ENCODE measurements around the gene UNC119.
A peak's percentile ranks its signal among the peaks of the same experiment; 100 is the strongest.

Gene UNC119

DNA sequence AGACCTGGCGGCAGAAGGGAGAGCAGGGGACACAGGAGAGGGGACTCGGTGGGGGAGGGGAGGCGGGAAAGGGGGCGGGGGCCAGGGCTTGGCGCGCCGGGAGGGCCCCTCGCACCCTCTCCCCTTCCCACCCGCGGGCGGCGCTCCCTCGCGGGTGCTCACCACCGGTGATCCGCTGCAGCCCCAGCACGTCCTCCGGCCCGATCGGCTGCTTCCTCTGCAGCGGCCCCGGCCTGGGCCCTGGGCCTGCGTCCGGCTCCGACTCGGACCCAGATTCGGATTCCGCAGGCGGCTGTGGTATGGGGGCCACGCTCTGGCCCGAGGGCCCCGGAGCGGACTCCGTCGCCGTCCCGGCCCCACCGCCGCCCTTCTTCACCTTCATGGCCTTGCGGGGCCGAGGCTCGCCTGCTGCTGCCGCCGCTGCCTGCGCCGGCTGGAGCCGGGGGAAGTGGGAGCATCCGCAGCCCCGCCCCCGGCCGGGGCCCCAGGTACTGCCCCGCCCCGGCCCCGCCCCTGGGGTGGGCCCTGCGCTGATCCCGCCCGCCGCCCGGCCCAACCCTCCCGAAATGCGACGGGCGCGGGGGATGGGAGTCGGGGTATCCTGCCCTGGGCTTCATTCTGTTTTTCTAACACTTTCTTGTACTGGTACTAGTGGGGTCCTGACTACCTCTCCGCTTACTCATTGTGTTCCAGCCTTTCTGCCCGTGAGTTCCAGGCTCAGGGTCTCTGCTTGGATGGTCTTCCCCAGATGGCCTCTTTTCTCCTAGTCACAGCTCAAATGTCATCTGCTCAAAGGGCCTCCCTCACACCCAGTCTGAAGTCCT lies at the start of gene UNC119:
TSS of gene UNC119 (minus strand) at position 449 of the 824 bp plus-strand sequence. CDS start at position 382, 67 bp downstream.
- no peak for DNase-seq (ENCODE audit: extremely low read depth, low read depth)
- H3K4me3 ChIP-seq (replicated peaks; ENCODE audit: low read depth, low read length): peak within 1 kb of the TSS; percentile 63
- TF ChIP-seq, protein P1, sequence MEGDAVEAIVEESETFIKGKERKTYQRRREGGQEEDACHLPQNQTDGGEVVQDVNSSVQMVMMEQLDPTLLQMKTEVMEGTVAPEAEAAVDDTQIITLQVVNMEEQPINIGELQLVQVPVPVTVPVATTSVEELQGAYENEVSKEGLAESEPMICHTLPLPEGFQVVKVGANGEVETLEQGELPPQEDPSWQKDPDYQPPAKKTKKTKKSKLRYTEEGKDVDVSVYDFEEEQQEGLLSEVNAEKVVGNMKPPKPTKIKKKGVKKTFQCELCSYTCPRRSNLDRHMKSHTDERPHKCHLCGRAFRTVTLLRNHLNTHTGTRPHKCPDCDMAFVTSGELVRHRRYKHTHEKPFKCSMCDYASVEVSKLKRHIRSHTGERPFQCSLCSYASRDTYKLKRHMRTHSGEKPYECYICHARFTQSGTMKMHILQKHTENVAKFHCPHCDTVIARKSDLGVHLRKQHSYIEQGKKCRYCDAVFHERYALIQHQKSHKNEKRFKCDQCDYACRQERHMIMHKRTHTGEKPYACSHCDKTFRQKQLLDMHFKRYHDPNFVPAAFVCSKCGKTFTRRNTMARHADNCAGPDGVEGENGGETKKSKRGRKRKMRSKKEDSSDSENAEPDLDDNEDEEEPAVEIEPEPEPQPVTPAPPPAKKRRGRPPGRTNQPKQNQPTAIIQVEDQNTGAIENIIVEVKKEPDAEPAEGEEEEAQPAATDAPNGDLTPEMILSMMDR (IDR thresholded peaks at IDR 0.05; ENCODE audit: low read depth, low read length, missing control alignments): no peak

DNA sequence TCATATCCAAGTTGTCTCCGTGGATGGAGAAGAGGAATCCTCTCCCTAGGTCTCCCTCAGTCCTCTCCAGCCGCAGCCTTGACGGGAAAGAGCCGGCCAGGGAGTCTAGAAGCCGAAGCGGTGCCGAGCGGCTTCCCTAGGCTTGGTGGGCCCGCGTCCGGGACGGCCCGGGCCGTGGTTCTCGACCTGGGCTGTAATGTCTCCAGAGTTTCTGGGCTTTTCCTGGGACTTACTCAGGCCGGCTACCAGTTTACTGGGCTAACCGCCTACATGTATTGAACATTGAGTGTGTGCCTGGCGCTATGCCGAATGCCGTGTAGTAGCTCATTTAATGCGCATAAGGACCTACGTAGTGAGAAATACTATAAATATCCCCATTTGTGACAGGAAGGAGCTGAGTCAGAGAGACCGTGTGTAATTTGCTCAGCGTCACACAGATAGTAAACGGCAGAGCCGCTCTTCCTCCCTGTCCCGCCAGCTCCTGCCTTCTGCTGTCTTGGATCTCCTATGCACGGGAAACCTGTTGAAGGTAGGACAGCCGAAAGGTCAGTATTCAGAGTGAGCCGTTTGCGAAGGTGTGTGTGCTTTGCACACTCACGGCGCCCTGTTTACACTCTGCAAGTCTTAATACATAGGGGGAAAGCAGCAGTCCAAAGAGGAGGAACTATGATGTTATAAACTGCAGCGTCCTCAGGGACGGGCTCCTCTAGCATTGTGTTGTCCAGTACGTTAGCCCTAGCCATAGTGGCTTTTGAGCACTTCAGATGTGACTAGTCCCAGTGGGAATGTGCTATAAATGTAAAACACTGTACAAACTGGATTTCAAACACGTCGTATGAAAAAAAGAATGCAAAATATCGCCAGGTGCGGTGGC lies 47.1 kb upstream of the UNC119 start:
- peak overlapping the region; percentile 64 for H3K4me3 ChIP-seq (replicated peaks; ENCODE audit: low read depth, low read length)
- peak; percentile 84 for DNase-seq (ENCODE audit: extremely low read depth, low read depth)
- TF ChIP-seq, protein P1 (IDR thresholded peaks at IDR 0.05; ENCODE audit: low read depth, low read length, missing control alignments): no peak

DNA sequence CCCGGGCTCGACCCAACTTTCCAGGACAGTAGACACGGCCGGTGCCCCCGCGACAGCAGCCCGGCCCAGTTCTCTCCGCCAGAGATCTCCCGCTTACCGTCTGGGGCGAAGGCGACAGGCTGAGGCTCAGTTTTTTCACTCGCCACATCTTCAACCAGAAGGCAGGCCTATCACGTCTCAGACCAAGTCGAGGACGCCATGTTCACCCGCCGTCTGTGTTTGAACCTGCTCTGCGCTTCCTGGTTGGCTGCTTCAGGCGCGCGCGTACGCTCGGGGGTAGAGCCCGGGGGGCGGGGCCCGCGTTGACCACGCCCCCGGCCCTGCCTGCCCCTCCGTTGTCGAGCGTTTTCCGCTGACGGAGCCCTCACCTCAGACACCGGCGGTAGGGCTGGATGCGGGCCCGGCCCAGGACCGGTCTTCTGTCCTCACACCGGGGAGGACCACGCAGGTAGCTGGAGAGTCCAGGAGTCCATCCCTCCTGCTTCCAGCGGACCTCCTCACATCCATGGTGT lies 46.4 kb upstream of the UNC119 start, which contains the start of gene SPAG5:
TSS of gene SPAG5 (minus strand) at position 227 of the 512 bp plus-strand sequence. CDS start at position 148, 79 bp downstream.
- TF ChIP-seq, protein P1 (IDR thresholded peaks at IDR 0.05; ENCODE audit: low read depth, low read length, missing control alignments): no peak
- peak within 1 kb of the TSS; percentile 64 for H3K4me3 ChIP-seq (replicated peaks; ENCODE audit: low read depth, low read length)
- peak; percentile 75 for DNase-seq (ENCODE audit: extremely low read depth, low read depth)

DNA sequence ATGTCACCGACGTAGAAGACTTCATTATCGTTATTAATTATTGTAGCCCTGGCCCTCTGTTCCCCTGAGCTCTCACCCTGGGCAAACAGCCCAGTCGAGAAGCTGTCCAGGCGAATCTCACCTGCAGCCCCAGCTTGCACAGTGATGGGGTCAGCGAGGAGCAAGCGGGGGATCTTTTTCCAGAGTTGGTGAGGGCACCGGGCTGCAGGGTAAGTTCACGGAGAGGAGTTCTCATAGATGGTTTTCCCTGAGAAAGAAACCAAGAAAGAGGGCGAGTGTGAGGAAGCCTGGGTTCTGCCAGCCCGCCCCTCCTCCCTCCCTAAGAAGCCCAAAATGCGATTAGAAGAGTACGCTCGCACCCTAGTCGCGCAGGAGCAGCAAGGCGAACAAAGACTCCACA lies 46.0 kb upstream of the UNC119 start:
- TF ChIP-seq, protein P1 (IDR thresholded peaks at IDR 0.05; ENCODE audit: low read depth, low read length, missing control alignments): no peak
- no peak for DNase-seq (ENCODE audit: extremely low read depth, low read depth)
- H3K4me3 ChIP-seq (replicated peaks; ENCODE audit: low read depth, low read length): peak overlapping the region; percentile 64

DNA sequence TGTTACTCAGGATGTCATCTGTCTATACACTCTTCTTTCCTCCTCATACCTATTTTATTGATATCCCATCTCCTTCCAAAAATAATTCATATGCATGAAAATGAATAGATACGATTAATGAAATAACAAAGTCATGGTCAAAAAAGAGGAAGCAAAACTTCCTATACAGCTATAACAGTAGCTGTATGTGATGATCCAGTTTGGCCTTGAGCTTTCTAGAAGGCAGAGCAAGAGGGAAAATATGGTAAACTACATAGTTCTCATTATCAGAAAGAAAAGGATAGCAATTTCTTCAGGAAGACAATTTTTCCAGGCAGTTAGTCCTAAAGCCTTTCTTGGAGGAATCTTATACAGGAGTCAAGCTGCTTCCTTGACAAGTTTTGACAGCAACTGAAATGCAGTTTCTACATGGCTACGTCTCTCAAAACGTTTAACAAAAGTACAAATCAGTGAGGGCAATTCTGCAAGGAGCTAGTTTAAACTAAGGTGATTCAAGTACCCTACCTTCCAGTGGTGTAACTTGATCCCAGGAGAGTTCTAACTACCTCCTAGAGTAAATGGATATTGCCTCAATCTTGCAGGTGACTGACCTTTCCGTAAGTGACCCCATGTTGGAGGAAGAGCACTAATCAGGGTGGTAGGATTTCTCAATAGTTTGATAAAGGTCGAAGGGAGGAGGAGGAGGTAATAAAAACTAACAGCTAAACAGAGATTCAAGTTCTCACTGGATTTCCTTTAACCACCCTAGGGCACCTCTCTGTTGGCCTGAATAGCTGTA lies 45.4 kb upstream of the UNC119 start:
- no peak for DNase-seq (ENCODE audit: extremely low read depth, low read depth)
- H3K4me3 ChIP-seq (replicated peaks; ENCODE audit: low read depth, low read length): peak overlapping the region; percentile 64
- TF ChIP-seq, protein P1 (IDR thresholded peaks at IDR 0.05; ENCODE audit: low read depth, low read length, missing control alignments): no peak

DNA sequence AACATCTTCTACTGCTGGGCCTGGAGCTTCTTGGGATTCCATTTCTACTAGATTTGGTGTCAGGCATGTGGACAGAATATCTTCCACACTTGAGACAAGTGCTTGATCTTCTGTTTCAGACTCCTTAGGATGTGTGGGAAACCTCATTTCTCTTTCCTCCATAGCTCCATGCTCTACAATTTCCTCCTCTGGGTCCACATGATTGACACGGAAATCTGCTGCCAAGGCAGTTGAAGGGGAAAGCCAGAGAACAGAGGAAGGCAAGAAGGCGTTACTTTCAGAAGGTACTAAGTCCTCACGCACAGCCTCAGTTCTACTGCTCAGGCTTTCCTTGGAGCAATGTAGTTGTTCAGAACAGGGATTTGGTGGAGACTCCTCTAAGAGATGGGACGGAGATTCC lies 39.8 kb upstream of the UNC119 start:
- H3K4me3 ChIP-seq (replicated peaks; ENCODE audit: low read depth, low read length): no peak overlapping the region
- no peak for DNase-seq (ENCODE audit: extremely low read depth, low read depth)
- TF ChIP-seq, protein P1 (IDR thresholded peaks at IDR 0.05; ENCODE audit: low read depth, low read length, missing control alignments): no peak

Data from HFF-Myc (cell line).